CD14-positive monocyte (primary cell): ENCODE measurements around the gene BICDL1. TPM values are rescaled to one million over a fixed set of nuclear protein-coding genes. Genes with fewer than 3 reads are reported as not detected.

Source experiments
- DNase-seq, 3 donors: peaks; one replicate each; pipeline ENCODE4 v3.0.0-alpha.2; 2011 to 2022
- H2AFZ ChIP-seq: 2 replicates; pipeline ENCODE4 v1.6.0; 2012; ENCODE audit warnings: mild to moderate bottlenecking, low read depth, low read length, inconsistent platforms; ENCODE audit not compliant: insufficient read depth, poor library complexity, severe bottlenecking
- H3K27ac ChIP-seq, 2 donors: 1 replicate in 1 of 2; 2 replicates in 1 of 2; pipeline ENCODE4 v1.5.1; 2012 to 2013; ENCODE audit warnings: low read length in 2 of 2, control low read depth in 1 of 2, inconsistent platforms in 1 of 2, low read depth in 1 of 2, mild to moderate bottlenecking in 1 of 2
- H3K27me3 ChIP-seq, 2 donors: one replicate each; pipeline versions ENCODE4 v1.6.0 to v1.6.1; 2011 to 2013; ENCODE audit warnings: low read length in 2 of 2; ENCODE audit not compliant: control insufficient read depth in 2 of 2, insufficient read depth in 2 of 2
- H3K36me3 ChIP-seq, 2 donors: replicated peaks in 1 of 2; 1 replicate in 1 of 2; 2 replicates in 1 of 2; pipeline versions ENCODE4 v1.5.1 to v1.6.1; 2012 to 2013; ENCODE audit warnings: low read length in 2 of 2, control low read depth in 1 of 2, inconsistent platforms in 1 of 2, mild to moderate bottlenecking in 1 of 2; ENCODE audit not compliant: insufficient read depth in 2 of 2, control insufficient read depth in 1 of 2
- H3K4me1 ChIP-seq, 2 donors: 1 replicate in 1 of 2; 2 replicates in 1 of 2; pipeline versions ENCODE4 v1.5.1 to v1.6.1; 2012 to 2013; ENCODE audit warnings: low read length in 2 of 2, control low read depth in 1 of 2, inconsistent platforms in 1 of 2, mild to moderate bottlenecking in 1 of 2, moderate library complexity in 1 of 2; ENCODE audit not compliant: insufficient read depth in 2 of 2, control insufficient read depth in 1 of 2
- H3K4me2 ChIP-seq: replicated peaks from 2 replicates; pipeline ENCODE3; 2012; ENCODE audit warnings: low read length, moderate library complexity, mild to moderate bottlenecking; ENCODE audit not compliant: poor library complexity, severe bottlenecking; ENCODE audit errors: extremely low read depth
- H3K4me3 ChIP-seq, 3 experiments: fragments of 200-600 bp in 1 of 3; sonication (generic) in 1 of 3; replicated peaks in 1 of 3; 1 replicate in 2 of 3; 2 replicates in 1 of 3; pipeline ENCODE4 v1.5.1; 2011 to 2013; ENCODE audit warnings: low read length in 3 of 3, mild to moderate bottlenecking in 3 of 3, control low read depth in 2 of 3, low read depth in 2 of 3, inconsistent platforms in 1 of 3, moderate library complexity in 1 of 3
- H3K79me2 ChIP-seq: 2 replicates; pipeline ENCODE4 v1.6.0; 2012; ENCODE audit warnings: mild to moderate bottlenecking, control low read depth, inconsistent platforms, low read length, moderate library complexity; ENCODE audit not compliant: insufficient read depth
- H3K9ac ChIP-seq: 2 replicates; pipeline ENCODE4 v1.6.0; 2017; ENCODE audit warnings: low read length, mild to moderate bottlenecking; ENCODE audit not compliant: insufficient read depth, poor library complexity, severe bottlenecking
- H3K9me3 ChIP-seq, 2 donors: replicated peaks in 1 of 2; 1 replicate in 1 of 2; 2 replicates in 1 of 2; pipeline versions ENCODE4 v1.5.1 to v1.6.1; 2012 to 2013; ENCODE audit warnings: low read length in 2 of 2, control low read depth in 1 of 2; ENCODE audit not compliant: control insufficient read depth in 1 of 2, insufficient read depth in 1 of 2
- H4K20me1 ChIP-seq: 2 replicates; pipeline ENCODE4 v1.6.0; 2012; ENCODE audit warnings: mild to moderate bottlenecking, low read length, control low read depth, moderate library complexity; ENCODE audit not compliant: insufficient read depth
- H3K27ac Mint-ChIP-seq, 7 donors: one replicate each; pipeline ENCODE4 v1.8.0; 2020; ENCODE audit warnings: mild to moderate bottlenecking in 7 of 7, mixed read lengths in 7 of 7, moderate library complexity in 6 of 7, inconsistent platforms in 2 of 7
- H3K27me3 Mint-ChIP-seq, 3 donors: one replicate each; pipeline ENCODE4 v1.8.0; 2021 to 2022; ENCODE audit warnings: low read depth in 3 of 3, mild to moderate bottlenecking in 3 of 3, mixed read lengths in 3 of 3, moderate library complexity in 3 of 3, inconsistent platforms in 1 of 3
- H3K36me3 Mint-ChIP-seq, 2 donors: one replicate each; pipeline ENCODE4 v1.8.0; 2020; ENCODE audit warnings: mixed read lengths in 2 of 2, inconsistent platforms in 1 of 2, mild to moderate bottlenecking in 1 of 2
- H3K4me1 Mint-ChIP-seq: one replicate; pipeline ENCODE4 v1.8.0; 2020; ENCODE audit warnings: mild to moderate bottlenecking, mixed read lengths
- H3K4me3 Mint-ChIP-seq, 2 donors: one replicate each; pipeline ENCODE4 v1.8.0; 2020; ENCODE audit warnings: mild to moderate bottlenecking in 2 of 2, mixed read lengths in 2 of 2, moderate library complexity in 1 of 2
- H3K9me3 Mint-ChIP-seq, 7 donors: one replicate each; pipeline ENCODE4 v1.8.0; 2020 to 2022; ENCODE audit warnings: mixed read lengths in 7 of 7, mild to moderate bottlenecking in 6 of 7, moderate library complexity in 6 of 7, inconsistent platforms in 2 of 7
- WGBS: methylation state at CpG from one replicate; pipeline ENCODE4 v1.1.5; 2013; ENCODE audit warnings: missing lambda C conversion rate; ENCODE audit not compliant: insufficient coverage; 5-methylcytosine and 5-hydroxymethylcytosine counted together
- intact Hi-C, 2 donors: fragments of 100-400 bp; cut with micrococcal nuclease; formaldehyde crosslinking; loops; one replicate each; pipeline versions ENCODE4 v1.15.0 to v1.15.1; 2023
- polyA plus RNA-seq, 3 donors: library from polyadenylated mRNA; depleted of rRNA in 1 of 3; unstranded in 2 of 3; stranded (reverse) in 1 of 3; fragments of 300-500 nt in 2 of 3; fragments of >200 nt in 1 of 3; fragmentation: Illumina TruSeq in 2 of 3; gene quantifications; 1 replicate in 2 of 3; 2 replicates in 1 of 3; pipeline ENCODE4 v1.2.3, GENCODE V29; 2012 to 2021
- TF ChIP-seq, protein P1 (sequence below): fragments of 200-600 bp; IDR thresholded peaks from one replicate; pipeline ENCODE4 v1.8.0; 2022; ENCODE audit warnings: antibody characterized with exemption, mild to moderate bottlenecking

BICDL1 gene
- polyA plus RNA-seq, 3 donors: 0.13 TPM; not detected in 2

DNA sequence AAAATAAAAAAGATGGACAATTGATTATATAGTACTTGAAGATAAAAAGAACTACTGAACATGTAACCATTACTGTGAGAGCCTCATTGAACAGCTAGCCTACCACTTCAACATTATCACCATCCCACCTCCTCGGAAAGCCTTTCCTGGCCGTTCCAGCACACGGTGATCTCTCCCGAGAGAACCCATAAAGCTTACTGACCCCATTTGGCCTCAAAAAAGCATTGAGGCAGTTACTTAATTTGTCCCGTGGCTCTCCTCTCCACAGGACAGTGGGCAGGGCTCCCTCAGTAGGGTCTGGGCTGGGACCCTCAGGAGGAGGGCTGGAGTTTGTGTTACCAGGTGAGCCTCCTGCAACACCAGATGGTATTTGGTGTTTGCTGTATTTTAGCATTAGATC lies 71.7 kb downstream of the BICDL1 start:
- Histone ChIP-seq H2AFZ (no peak overlapping the region), H3K79me2 (no peaks in the 10 kb centered on the region), H3K9me3 (no peaks in the 10 kb centered on the region), H3K4me1 (no peaks in the 10 kb centered on the region), H3K36me3 (no peaks in the 10 kb centered on the region), H4K20me1 (no peaks in the 10 kb centered on the region), H3K27ac (no peak overlapping the region), H3K9ac (no peak overlapping the region), H3K4me3 (no peak overlapping the region), H3K27me3 (no peaks in the 10 kb centered on the region), H3K4me2 (no peak overlapping the region)
- H3K4me1 Mint-ChIP-seq: no peaks in the 10 kb centered on the region
- no peak overlapping the region for H3K4me3 Mint-ChIP-seq
- TF ChIP-seq, protein P1, sequence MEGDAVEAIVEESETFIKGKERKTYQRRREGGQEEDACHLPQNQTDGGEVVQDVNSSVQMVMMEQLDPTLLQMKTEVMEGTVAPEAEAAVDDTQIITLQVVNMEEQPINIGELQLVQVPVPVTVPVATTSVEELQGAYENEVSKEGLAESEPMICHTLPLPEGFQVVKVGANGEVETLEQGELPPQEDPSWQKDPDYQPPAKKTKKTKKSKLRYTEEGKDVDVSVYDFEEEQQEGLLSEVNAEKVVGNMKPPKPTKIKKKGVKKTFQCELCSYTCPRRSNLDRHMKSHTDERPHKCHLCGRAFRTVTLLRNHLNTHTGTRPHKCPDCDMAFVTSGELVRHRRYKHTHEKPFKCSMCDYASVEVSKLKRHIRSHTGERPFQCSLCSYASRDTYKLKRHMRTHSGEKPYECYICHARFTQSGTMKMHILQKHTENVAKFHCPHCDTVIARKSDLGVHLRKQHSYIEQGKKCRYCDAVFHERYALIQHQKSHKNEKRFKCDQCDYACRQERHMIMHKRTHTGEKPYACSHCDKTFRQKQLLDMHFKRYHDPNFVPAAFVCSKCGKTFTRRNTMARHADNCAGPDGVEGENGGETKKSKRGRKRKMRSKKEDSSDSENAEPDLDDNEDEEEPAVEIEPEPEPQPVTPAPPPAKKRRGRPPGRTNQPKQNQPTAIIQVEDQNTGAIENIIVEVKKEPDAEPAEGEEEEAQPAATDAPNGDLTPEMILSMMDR: no peak
- intact Hi-C loops: no loop called here
- no peaks in the 10 kb centered on the region for H3K9me3 Mint-ChIP-seq
- no peak overlapping the region for H3K27ac Mint-ChIP-seq
- 93% methylated on average over 4 of the region's 5 CpGs for WGBS
- no peak for DNase-seq
- H3K27me3 Mint-ChIP-seq: peaks cover 6 to 18% (median 15%) of the 10 kb centered on the region in 3 donors
- H3K36me3 Mint-ChIP-seq: no peaks in the 10 kb centered on the region

DNA sequence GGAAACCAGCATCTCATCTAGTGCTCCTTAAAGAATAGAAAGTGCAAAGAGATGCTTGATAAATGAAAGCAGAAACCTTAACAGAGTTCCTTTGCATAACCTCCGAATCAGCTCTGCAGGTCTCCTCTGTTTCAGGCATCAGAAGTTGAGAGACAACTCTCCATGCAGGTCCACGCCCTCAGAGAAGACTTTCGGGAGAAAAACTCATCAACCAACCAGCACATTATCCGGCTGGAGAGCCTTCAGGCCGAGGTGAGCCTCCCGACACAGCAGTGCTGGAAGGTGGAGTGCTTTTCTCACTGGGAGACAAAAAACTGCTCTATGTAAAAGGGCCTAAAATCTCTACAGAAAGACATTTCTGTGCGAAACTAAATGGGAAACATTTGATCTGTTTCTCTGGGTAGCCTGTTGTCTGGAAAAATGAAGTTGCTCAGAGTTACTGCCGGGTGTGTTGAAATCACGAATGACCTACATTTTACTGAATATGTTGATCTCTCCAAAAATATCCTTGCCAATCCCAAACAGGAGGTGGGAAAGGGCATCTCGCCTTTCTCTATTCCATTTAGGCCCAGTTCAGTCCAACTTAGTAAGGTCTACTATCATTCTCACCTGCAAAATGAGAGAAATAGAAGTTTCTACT lies 72.7 kb downstream of the BICDL1 start:
- H3K27me3 ChIP-seq: no peaks in the 10 kb centered on the region
- no peaks in the 10 kb centered on the region for H3K4me1 ChIP-seq
- no peak overlapping the region for H3K4me2 ChIP-seq
- no peaks in the 10 kb centered on the region for H4K20me1 ChIP-seq
- no peak overlapping the region for H3K4me3 ChIP-seq
- H3K9me3 Mint-ChIP-seq: no peaks in the 10 kb centered on the region
- H3K9me3 ChIP-seq: no peaks in the 10 kb centered on the region
- DNase-seq: no peak
- WGBS: 71% methylated on average over 1 of the region's 10 CpGs
- no peaks in the 10 kb centered on the region for H3K36me3 Mint-ChIP-seq
- H3K4me1 Mint-ChIP-seq: no peaks in the 10 kb centered on the region
- TF ChIP-seq, protein P1: no peak
- no peak overlapping the region for H3K27ac ChIP-seq
- H3K27me3 Mint-ChIP-seq: peaks cover 4 to 18% (median 15%) of the 10 kb centered on the region in 3 donors
- intact Hi-C loops: no loop called here
- no peak overlapping the region for H2AFZ ChIP-seq
- no peaks in the 10 kb centered on the region for H3K36me3 ChIP-seq
- no peak overlapping the region for H3K9ac ChIP-seq
- no peaks in the 10 kb centered on the region for H3K79me2 ChIP-seq
- H3K4me3 Mint-ChIP-seq: no peak overlapping the region
- H3K27ac Mint-ChIP-seq: no peak overlapping the region
